SK-N-SH (cell line): ENCODE results near the gene ANAPC2. TPM values are rescaled to one million over a fixed set of nuclear protein-coding genes. Genes with fewer than 3 reads are reported as not detected.

Source experiments
- CTCF ChIA-PET: fragments of 300-600, 350-600 bp; formaldehyde crosslinking; extraction: SDS; loops from one replicate; lab custom pipeline; 2021; lab: Yijun Ruan, JAX
- POLR2A ChIA-PET: fragments of 350-600 bp; sonication (Branson Sonifier 250); formaldehyde crosslinking; extraction: SDS; loops from one replicate; lab custom pipeline; 2020; ENCODE audit warnings: antibody characterized with exemption, inconsistent platforms; lab: Yijun Ruan, JAX
- DNase-seq: peaks from one replicate; pipeline ENCODE4 v3.0.0; 2012
- H2AFZ ChIP-seq: fragments of 200-600 bp; sonication (generic); 2 replicates; pipeline ENCODE4 v1.8.1; 2016; ENCODE audit warnings: antibody characterized with exemption, mild to moderate bottlenecking, low read depth
- H3F3A ChIP-seq: fragments of 200-600 bp; sonication (generic); replicated peaks from 2 replicates; pipeline ENCODE3; 2016; ENCODE audit warnings: antibody characterized with exemption, mild to moderate bottlenecking; ENCODE audit not compliant: insufficient read depth
- H3K27ac ChIP-seq, 2 experiments: fragments of 200-500 bp in 1 of 2; fragments of 200-600 bp in 1 of 2; sonication (Bioruptor generic) in 1 of 2; sonication (generic), shearing (Covaris generic) in 1 of 2; 2 replicates each; pipeline versions ENCODE4 v1.5.1 to v1.6.1; 2014 to 2016; ENCODE audit warnings: low read depth in 2 of 2, inconsistent platforms in 1 of 2, low read length in 1 of 2, mild to moderate bottlenecking in 1 of 2, mixed read lengths in 1 of 2
- H3K27me3 ChIP-seq: fragments of 200-600 bp; sonication (generic), shearing (Covaris generic); 2 replicates; pipeline ENCODE4 v1.6.1; 2016; ENCODE audit warnings: mixed run types; ENCODE audit not compliant: insufficient read depth
- H3K36me3 ChIP-seq, 2 experiments: fragments of 200-500 bp in 1 of 2; fragments of 200-600 bp in 1 of 2; sonication (Bioruptor generic) in 1 of 2; sonication (generic) in 1 of 2; replicated peaks in 1 of 2; 2 replicates each; pipeline versions ENCODE3 to v1.5.1; 2014 to 2016; ENCODE audit warnings: low read length in 1 of 2, mild to moderate bottlenecking in 1 of 2; ENCODE audit not compliant: insufficient read depth in 2 of 2, control insufficient read depth in 1 of 2
- H3K4me1 ChIP-seq, 2 experiments: fragments of 200-500 bp in 1 of 2; fragments of 200-600 bp in 1 of 2; sonication (Bioruptor generic) in 1 of 2; sonication (generic), shearing (Covaris generic) in 1 of 2; 2 replicates each; pipeline versions ENCODE4 v1.5.1 to v1.6.1; 2014 to 2016; ENCODE audit warnings: low read depth in 1 of 2, low read length in 1 of 2, mixed run types in 1 of 2; ENCODE audit not compliant: insufficient read depth in 2 of 2, control insufficient read depth in 1 of 2
- H3K4me2 ChIP-seq: fragments of 200-600 bp; sonication (generic), shearing (Covaris generic); 2 replicates; pipeline ENCODE4 v1.6.1; 2017; ENCODE audit warnings: mixed run types
- H3K4me3 ChIP-seq, 2 experiments: fragments of 200-500 bp in 1 of 2; fragments of 200-600 bp in 1 of 2; sonication (Bioruptor generic) in 1 of 2; sonication (generic), shearing (Covaris generic) in 1 of 2; 2 replicates each; pipeline versions ENCODE4 v1.5.1 to v1.8.1; 2014 to 2016; ENCODE audit warnings: low read depth in 2 of 2, inconsistent platforms in 1 of 2, low read length in 1 of 2, mild to moderate bottlenecking in 1 of 2, mixed read lengths in 1 of 2, moderate library complexity in 1 of 2
- H3K79me2 ChIP-seq: fragments of 200-600 bp; sonication (generic); 2 replicates; pipeline ENCODE4 v1.8.1; 2017; ENCODE audit warnings: mild to moderate bottlenecking; ENCODE audit not compliant: insufficient read depth
- H3K9ac ChIP-seq: fragments of 200-600 bp; sonication (generic); 2 replicates; pipeline ENCODE4 v1.6.1; 2017; ENCODE audit warnings: mixed run types
- H3K9me2 ChIP-seq: fragments of 200-600 bp; sonication (generic); 2 replicates; pipeline ENCODE4 v1.6.1; 2017; ENCODE audit warnings: mixed run types
- H3K9me3 ChIP-seq: fragments of 200-600 bp; sonication (generic); 2 replicates; pipeline ENCODE4 v1.6.1; 2017; ENCODE audit warnings: mixed run types, mild to moderate bottlenecking, moderate library complexity
- H4K20me1 ChIP-seq: fragments of 200-600 bp; sonication (generic); 2 replicates; pipeline ENCODE4 v1.6.1; 2017; ENCODE audit warnings: mild to moderate bottlenecking, mixed run types; ENCODE audit not compliant: insufficient read depth
- CHD2 ChIP-seq: fragments of 150-350 bp; IDR thresholded peaks from 2 replicates; pipeline ENCODE4 v1.6.1; 2018; ENCODE audit warnings: low read length; ENCODE audit not compliant: partially characterized antibody
- FOSL2 ChIP-seq: IDR thresholded peaks from 2 replicates; pipeline ENCODE4 v1.4.0; 2012; ENCODE audit warnings: low read depth, mild to moderate bottlenecking, moderate library complexity, borderline replicate concordance
- FOXJ3 ChIP-seq: sonication (generic); formaldehyde crosslinking; IDR thresholded peaks from 2 replicates; pipeline ENCODE4 v1.5.1; 2020; ENCODE audit warnings: mild to moderate bottlenecking, missing genetic modification reagents
- FOXM1 ChIP-seq: IDR thresholded peaks from 2 replicates; pipeline ENCODE4 v1.4.0; 2012; ENCODE audit warnings: low read depth, mild to moderate bottlenecking
- JUND ChIP-seq: IDR thresholded peaks from 2 replicates; pipeline ENCODE4 v1.4.0; 2012
- MXI1 ChIP-seq: IDR thresholded peaks from 2 replicates; pipeline ENCODE4 v1.6.1; 2012; ENCODE audit warnings: mild to moderate bottlenecking, low read depth, low read length, improper control_type of control experiment
- NFIC ChIP-seq: IDR thresholded peaks from 2 replicates; pipeline ENCODE4 v1.4.0; 2012; ENCODE audit warnings: borderline replicate concordance
- PBX3 ChIP-seq: IDR thresholded peaks from 2 replicates; pipeline ENCODE4; 2012
- POLR2AphosphoS5 ChIP-seq: IDR thresholded peaks from 2 replicates; pipeline ENCODE4 v1.6.1; 2012; ENCODE audit warnings: low read depth, low read length
- REST ChIP-seq: IDR thresholded peaks from 2 replicates; pipeline ENCODE4 v1.6.1; 2012; ENCODE audit warnings: mild to moderate bottlenecking, low read depth, low read length, moderate library complexity
- RXRA ChIP-seq: IDR thresholded peaks from 2 replicates; pipeline ENCODE4 v1.4.0; 2012; ENCODE audit warnings: low read depth, mild to moderate bottlenecking, borderline replicate concordance
- SIN3A ChIP-seq: IDR thresholded peaks from 2 replicates; pipeline ENCODE4 v1.6.1; 2012; ENCODE audit warnings: low read depth, mild to moderate bottlenecking, low read length, moderate library complexity, borderline replicate concordance
- SMC3 ChIP-seq: IDR thresholded peaks from 2 replicates; pipeline ENCODE4 v1.6.1; 2012; ENCODE audit warnings: low read depth, low read length, improper control_type of control experiment
- USF2 ChIP-seq: fragments of 150-350 bp; IDR thresholded peaks from 2 replicates; pipeline ENCODE4 v1.6.1; 2017; ENCODE audit warnings: antibody characterized with exemption, low read length, low read depth, borderline replicate concordance
- WGBS: methylation state at CpG from one replicate; pipeline ENCODE4 v1.1.6; 2017; ENCODE audit warnings: low lambda C conversion rate; 5-methylcytosine and 5-hydroxymethylcytosine counted together
- polyA plus RNA-seq, 3 experiments: library from polyadenylated mRNA; depleted of rRNA; stranded (reverse); fragments of >200 nt; gene quantifications; 2 replicates each; pipeline ENCODE4 v1.2.3, GENCODE V29; 2012

The ANAPC2 gene
- polyA plus RNA-seq, 1 of the 3 experiments (the other 2 are of a cell fraction) = 35.1 TPM

GRCh38 chr9:137216188-137216965, 28.0 kb upstream of the ANAPC2 start:
- DNase-seq = no peak
- ChIA-PET POLR2A (interaction anchor here (1.7 kb wide), 1 partner anchor 9 kb away, joined by 3 read pairs; no protein-coding TSS in a partner anchor), CTCF (interaction anchor here (0.6 to 1.5 kb wide), 4 partner anchors 9 to 20 kb away, joined by 3 to 7 read pairs (median 3); partner anchors contain the start of gene RNF224)
- H3K9ac ChIP-seq = no peak overlapping the region
- TF ChIP-seq PBX3 (no peak), POLR2AphosphoS5 (no peak), FOSL2 (no peak), JUND (no peak), RXRA (no peak), USF2 (no peak), MXI1 (no peak), NFIC (no peak), REST (no peak), FOXJ3 (CRISPR knock-in tag) (no peak), FOXM1 (no peak), SIN3A (no peak), SMC3 (no peak), CHD2 (no peak)
- no peak overlapping the region for H3K27ac ChIP-seq
- H3K4me3 ChIP-seq = no peak overlapping the region
- H3K4me2 ChIP-seq = no peak overlapping the region
- peaks cover 0 to 14% of the 10 kb centered on the region in 2 experiments for H3K36me3 ChIP-seq
- H4K20me1 ChIP-seq = no peaks in the 10 kb centered on the region
- H3K9me3 ChIP-seq = no peaks in the 10 kb centered on the region
- no peak overlapping the region for H2AFZ ChIP-seq
- 95% methylated on average over 16 of the region's 30 CpGs for WGBS
- H3K9me2 ChIP-seq = no peaks in the 10 kb centered on the region
- H3K79me2 ChIP-seq = no peaks in the 10 kb centered on the region
- no peaks in the 10 kb centered on the region for H3F3A ChIP-seq
- H3K27me3 ChIP-seq = no peaks in the 10 kb centered on the region
- H3K4me1 ChIP-seq = peaks cover 0 to 5% of the 10 kb centered on the region in 2 experiments; a peak in 1 of 4 replicates
